NCI-H524 (cell line): ENCODE data around the gene ATP6V1E1.

Experiments
- DNase-seq, 2 experiments: peaks; one replicate each; lab custom pipeline; 2025; lab: John Stamatoyannopoulos, UW

The ATP6V1E1 gene

GRCh38 chr22:17633998-17634323 is 5.4 kb upstream of the ATP6V1E1 start:
- DNase-seq, result no peak

DNA sequence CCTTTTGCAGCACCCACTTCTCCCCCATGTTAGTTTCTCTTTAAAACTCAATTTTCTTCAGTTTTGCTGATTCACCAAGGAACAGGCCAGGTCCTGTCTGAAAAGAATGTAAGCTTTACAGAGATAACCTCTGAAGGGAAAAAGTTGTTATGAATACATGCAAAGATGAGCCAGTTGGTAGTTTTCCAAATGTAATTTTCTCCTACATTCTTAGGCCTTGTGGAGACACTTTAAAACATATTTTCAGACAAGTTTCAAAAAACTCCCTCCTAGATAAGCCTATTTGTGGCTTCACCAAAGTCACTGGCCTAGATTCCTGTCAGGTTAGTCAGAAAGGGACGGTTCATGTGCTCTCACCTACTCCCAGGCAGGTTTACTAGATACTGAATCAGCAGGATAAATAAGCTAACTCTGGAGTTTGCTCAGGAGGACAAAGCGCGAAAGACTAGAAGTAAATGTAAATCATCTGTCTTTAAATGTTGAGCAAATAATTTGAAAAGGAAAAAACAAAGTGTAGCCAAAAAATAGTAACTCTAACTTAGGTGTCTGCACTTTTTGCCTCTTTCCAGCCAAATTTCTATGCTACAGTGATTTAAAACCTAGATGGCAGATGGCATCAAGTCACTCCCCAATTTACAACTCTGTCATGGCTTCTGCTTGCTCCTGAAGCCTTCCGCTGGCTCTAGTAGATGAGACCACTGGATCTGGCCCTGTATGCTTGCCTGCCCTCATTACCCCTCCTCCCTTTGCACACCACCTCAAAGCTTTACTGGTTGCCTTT is 4.9 kb upstream of the ATP6V1E1 start:
- DNase-seq, result no peak

DNA sequence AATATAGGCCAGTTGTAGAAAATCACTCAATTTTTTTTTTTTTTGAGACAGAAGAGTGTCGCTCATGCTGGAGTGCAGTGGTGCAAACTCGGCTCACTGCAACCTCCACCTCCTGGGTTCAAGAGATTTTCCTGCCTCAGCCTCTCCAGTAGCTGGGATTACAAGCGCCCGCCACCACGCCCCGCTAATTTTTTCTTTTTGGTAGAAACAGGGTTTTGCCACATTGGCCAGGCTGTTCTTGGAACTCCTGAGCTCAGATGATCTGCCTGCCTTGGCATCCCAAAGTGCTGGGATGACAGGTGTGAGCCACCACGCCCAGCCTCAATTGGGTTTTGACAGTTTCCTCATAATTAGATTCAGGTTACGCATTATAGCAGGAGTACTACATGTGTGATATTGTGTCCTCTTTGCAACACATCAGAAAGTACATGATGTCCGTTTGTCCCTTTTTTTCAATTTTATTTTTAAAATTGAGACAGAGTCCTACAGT is 2.6 kb upstream of the ATP6V1E1 start:
- no peak for DNase-seq

DNA sequence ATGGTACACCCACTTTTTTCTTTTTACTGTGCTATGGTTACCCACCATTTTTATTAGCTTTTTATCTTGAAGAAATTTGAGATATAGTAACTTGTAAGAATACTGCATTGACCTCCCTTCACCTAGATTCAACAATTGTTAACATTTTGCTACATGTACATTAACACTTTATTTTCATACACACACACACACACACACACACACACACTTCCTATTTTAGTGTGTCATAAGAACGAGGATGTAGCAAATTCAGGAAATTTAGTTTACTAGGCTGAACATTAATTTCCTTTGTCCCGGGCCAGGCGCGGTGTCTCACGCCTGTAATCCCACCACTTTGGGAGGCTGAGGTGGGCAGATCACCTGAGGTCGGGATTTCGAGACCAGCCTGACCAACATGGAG is 1.1 kb upstream of the ATP6V1E1 start:
- no peak for DNase-seq

GRCh38 chr22:17629173-17629489 is 582 bp upstream of the ATP6V1E1 start:
- no peak for DNase-seq

- DNase-seq, result no peak
These were observed 566 bp downstream of the ATP6V1E1 start for GRCh38 chr22:17627961-17628405.

DNA sequence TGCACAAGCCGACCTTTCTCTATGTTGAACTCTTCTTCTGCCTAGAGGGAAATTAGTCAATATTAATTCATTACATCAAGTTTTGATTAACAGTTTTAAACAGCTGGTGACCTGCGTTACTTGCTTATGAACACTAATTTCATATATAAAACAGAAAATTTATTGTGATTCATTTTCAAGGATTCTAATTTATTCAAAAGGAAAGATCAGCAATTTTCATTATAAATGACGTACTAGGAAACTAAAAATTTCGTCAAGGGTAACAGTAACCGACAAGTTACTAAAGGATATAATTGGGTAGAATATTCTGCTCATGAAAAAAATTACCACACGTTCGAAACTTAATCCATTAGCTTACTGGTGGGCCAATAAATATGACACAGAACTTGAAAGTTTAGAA is 15.3 kb downstream of the ATP6V1E1 start:
- DNase-seq, result no peak

- no peak for DNase-seq
These were observed 16.5 kb downstream of the ATP6V1E1 start for GRCh38 chr22:17612057-17612456.

DNA sequence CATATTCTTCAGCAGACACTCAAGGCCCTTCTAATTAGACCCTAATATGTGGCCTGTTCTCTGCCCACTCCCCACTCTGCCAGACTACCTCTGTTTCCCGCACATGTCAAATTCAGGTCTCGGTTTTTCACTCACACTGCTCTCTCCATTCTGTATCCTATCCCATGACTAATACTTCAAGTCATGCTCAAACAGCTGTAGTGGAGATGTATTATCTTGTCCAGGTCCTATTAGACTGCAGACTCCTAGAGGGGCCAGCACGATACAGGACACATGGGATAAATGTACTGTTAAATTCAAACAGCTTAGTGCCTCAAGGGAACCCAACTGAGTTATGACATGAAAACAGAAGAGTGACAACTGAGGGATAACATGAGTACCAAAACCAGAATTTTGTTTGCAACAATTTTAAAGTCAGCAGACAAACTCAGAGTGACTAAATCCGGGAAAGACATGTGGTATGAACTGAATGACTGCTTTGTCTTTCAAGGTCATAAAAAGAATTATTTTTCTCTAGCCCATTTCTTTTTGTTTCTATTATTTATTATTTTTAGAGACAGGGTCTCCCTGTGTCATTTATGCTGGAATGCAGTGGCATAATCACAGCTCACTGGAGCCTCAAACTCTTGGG is 20.5 kb downstream of the ATP6V1E1 start:
- DNase-seq, result no peak

DNA sequence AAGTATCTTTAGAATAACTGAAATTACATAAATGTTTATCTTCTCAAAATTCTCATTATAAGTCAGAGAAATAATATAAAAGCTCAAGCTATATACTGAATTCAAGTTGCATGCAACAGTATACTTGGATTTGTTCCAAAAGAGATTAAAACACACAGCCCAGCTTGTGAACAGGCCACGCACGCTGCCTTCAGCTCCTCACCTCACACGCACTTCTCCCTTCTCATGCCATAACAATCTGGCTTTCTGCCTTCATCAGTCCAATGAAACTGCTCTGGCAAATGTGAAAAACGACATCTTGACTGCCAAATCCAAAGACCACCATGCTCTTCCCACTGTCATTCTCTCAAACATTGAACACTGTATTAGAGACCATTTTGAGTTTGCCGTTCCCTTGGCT is 22.1 kb downstream of the ATP6V1E1 start:
- peak; percentile 3 to 78 for DNase-seq

DNA sequence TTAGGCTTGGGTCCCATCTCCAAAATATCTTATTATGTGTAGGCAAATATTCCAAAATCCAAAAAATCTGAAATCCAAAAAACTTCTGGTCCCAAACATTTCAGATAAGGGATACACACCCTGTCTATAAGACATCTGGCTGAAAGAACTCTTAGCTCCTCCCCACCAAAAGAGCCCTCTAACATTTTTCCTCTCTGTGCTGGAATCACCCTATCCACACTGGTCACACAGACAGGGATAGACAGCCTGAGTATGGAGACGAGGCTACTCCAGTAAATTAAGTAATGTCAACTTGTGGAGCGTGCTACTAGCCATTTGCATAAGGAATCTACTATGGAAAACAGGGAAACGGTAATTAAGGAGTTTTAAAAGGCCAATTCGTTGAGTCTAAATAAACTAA is 24.9 kb downstream of the ATP6V1E1 start:
- no peak for DNase-seq

DNA sequence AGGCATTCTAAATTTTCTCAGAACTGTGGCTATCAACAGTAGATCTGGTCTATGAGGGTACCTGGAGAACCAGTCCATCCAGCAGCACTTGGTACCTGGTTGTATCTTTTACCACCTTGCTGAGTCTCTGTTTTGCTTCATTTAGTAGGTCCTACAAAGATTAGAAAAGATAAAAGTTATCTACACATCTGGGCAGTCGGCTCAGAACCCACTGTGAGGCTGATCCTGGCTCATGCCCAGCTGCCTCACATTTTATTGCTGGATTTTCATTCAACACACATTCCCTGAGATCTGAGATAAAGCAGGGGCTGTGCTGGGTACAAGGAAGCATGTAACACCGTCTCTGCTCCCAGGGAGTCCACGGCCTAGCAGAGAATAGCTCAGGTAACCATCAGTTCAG is 27.5 kb downstream of the ATP6V1E1 start:
- no peak for DNase-seq

- DNase-seq, result no peak
These were observed 30.2 kb downstream of the ATP6V1E1 start for GRCh38 chr22:17598318-17598717.

DNA sequence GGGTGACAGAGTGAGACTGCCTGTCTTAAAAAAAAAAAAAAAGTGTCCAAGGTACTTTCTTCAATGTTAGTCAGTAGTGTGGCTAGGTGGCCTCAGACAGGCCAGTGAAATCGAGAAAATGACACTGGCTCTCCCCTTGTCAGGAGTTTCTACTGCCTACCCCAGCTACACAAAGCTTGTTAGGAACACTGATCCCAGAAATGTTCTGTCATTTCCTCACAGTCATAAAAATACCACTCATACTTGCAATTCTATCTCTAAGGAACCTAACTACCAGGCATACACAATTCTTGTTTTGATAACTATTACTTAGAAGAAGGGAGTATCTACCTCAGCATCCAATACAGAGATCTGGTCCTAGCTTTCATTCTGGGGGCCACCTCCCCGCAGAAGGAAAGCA is 31.3 kb downstream of the ATP6V1E1 start:
- DNase-seq, result no peak

DNA sequence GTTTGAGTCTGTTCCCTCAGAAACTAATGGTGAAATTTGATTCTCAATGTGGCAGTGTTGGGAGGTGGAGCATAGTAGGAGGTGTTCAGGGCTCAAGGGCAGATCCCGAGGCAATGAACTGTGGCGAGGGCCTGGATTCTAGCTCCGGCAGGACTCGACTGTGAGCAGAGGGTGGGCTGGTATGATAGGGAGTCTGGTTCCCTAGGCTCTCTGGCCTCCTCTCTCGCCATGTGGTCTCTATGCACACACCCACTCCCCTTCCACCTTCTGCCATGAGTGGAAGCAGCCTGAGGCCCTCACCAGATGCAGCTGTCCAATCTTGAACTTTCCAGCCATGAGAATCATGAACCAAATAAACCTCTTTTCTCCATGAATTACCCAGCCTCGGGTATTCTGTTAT is 32.3 kb downstream of the ATP6V1E1 start:
- DNase-seq, result no peak

DNA sequence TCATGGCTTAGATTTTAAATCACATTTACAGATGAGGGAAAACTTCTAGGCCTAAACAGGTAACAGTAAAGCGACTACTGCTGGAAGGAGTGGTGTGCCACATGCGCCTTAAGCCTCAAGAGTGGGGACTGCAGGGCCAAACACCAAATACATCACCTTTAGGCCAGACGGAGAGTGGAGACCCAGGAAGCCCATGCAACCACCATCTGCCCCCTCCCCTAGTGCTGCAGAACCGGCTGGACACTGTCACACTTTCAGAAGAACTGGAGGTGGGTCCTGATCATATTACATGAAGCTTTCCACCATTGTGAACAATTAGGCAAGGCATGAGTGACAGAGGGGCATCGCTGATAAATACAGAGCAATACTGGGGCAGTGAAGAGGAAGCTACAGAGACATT is 36.3 kb downstream of the ATP6V1E1 start:
- no peak for DNase-seq

DNA sequence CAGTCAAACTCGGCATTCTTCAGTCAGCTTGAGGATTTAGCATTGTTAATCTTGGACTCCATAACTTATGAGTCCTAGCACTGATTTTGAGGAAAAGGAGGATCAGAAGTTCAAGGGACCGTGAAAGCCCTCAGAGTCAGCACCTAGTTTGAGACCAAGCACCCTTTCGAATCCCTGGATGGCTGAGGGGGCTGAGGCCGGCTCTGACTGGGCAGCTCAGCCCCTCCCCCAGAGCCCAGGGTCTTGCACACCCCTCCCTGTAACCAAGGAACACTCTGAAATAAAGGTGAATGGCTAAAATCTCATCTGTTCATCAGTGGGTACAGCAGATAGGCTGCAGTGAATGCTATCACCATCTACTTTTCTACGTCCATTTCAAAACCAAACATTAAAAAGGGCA is 38.0 kb downstream of the ATP6V1E1 start:
- no peak for DNase-seq

GRCh38 chr22:17589810-17590375 is 38.7 kb downstream of the ATP6V1E1 start:
- DNase-seq, result no peak

GRCh38 chr22:17588606-17589005 is 39.9 kb downstream of the ATP6V1E1 start:
- DNase-seq, result no peak

DNA sequence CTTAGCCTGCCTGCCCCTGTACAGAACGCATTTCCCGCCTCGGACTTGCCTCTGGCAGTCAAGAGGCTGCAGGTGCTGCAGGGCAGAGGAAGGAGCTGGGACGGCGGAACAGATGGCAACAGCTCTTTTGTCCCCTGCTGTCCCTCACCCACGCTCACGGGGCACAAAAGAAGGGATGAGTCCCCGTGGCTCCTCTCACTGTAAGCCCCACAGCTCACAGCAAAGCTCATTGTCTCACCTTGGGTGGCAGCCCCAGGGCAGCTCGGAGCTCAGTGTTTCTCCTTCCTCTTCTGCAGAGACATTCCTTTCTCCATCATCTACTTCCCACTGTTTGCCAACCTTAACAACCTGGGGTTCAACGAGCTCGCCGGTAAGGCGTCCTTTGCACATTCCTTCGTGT is 40.9 kb downstream of the ATP6V1E1 start:
- DNase-seq, result peak; percentile 79 to 88

DNA sequence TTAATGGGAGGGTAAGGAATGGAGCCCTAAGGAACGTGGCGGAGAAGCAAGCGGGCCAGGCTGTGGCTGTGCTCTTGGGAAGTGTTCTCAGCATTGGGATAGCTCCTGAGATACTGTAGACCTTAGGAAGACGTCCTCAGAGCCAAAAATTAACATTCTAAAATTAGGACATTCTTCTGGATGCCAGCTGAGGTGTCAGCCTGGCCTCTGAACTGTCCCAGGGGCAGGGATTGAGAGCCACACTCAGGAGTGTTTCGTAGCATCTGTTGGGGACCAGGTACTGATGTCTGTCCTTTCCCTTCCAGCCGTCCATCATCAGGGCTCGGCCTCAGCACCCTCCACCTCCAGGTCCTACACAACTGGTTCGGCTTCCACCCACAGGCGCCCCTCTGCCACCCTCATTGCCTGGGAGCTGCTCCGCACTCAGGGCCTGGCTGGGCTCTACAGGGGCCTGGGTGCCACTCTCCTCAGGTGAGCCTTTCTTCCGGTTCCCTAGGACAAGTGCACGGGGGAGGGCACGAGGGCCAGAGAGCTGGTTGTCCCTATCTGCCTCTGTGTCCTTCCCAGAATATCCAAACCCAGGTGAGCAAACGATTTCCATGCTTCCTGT is 41.6 kb downstream of the ATP6V1E1 start:
- no peak for DNase-seq

DNA sequence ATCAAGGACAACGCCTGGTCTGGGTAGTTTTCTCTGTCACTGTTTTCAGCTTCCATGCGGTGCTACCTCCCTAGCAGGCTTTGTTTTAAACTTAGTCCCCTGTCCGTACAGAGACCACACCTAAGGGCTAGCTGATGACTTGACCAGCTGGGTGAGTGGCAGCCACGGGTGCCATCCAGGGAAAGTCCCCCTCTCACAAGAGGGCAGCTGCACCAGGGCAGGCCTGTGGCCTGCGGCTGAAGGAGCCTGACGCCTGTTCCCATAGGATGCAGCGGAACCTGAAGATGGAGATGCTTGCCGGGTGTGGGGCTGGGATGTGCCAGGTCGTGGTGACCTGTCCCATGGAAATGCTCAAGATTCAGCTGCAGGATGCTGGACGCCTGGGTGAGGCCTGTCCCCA is 45.4 kb downstream of the ATP6V1E1 start:
- DNase-seq, result no peak

GRCh38 chr22:17581631-17582030 is 46.9 kb downstream of the ATP6V1E1 start:
- DNase-seq, result no peak
